ENCODE results near the gene WBP2. TPM values are rescaled to one million over a fixed set of nuclear protein-coding genes. Genes with fewer than 3 reads are reported as not detected.

The WBP2 gene
- total and polyA plus RNA-seq, 2 of the 13 experiments (the other 11 are each of a cell fraction or from before 2014, with no cell fraction given): 29.2 to 29.5 TPM

- TF ChIP-seq, protein P1, sequence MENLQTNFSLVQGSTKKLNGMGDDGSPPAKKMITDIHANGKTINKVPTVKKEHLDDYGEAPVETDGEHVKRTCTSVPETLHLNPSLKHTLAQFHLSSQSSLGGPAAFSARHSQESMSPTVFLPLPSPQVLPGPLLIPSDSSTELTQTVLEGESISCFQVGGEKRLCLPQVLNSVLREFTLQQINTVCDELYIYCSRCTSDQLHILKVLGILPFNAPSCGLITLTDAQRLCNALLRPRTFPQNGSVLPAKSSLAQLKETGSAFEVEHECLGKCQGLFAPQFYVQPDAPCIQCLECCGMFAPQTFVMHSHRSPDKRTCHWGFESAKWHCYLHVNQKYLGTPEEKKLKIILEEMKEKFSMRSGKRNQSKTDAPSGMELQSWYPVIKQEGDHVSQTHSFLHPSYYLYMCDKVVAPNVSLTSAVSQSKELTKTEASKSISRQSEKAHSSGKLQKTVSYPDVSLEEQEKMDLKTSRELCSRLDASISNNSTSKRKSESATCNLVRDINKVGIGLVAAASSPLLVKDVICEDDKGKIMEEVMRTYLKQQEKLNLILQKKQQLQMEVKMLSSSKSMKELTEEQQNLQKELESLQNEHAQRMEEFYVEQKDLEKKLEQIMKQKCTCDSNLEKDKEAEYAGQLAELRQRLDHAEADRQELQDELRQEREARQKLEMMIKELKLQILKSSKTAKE (CRISPR knock-in tag; IDR thresholded peaks at IDR 0.05; ENCODE audit: borderline replicate concordance): peak; percentile 100
- TF ChIP-seq ZNF292 (CRISPR knock-in tag; IDR thresholded peaks at IDR 0.05; ENCODE audit: borderline replicate concordance, low read depth) (peak; percentile 95), ZNF816 (CRISPR knock-in tag; IDR thresholded peaks at IDR 0.05; ENCODE audit: borderline replicate concordance) (0 out of 2 replicates have a peak, but pooled peaks have one; percentile 67), SRY (CRISPR knock-in tag; IDR thresholded peaks at IDR 0.05) (peak; percentile 51; the same call in 1 of the 2 replicates), KLF15 (CRISPR knock-in tag; IDR thresholded peaks at IDR 0.05; ENCODE audit: borderline replicate concordance) (peak; percentile 40; the same call in 1 of the 2 replicates), TOE1 (CRISPR knock-in tag; IDR thresholded peaks at IDR 0.05) (no peak), ZNF644 (CRISPR knock-in tag; IDR thresholded peaks at IDR 0.05; ENCODE audit: low read depth) (no peak), PBX3 (CRISPR knock-in tag; IDR thresholded peaks at IDR 0.05; ENCODE audit: borderline replicate concordance) (no peak; the same call in 1 of the 2 replicates), SMARCC2 (IDR thresholded peaks at IDR 0.05) (no peak), SETDB1 (CRISPR knock-in tag; IDR thresholded peaks at IDR 0.05; ENCODE audit: borderline replicate concordance) (no peak), PHB2 (IDR thresholded peaks at IDR 0.05; ENCODE audit: partially characterized antibody) (no peak), CC2D1A (CRISPR knock-in tag; IDR thresholded peaks at IDR 0.05) (no peak), ZNF569 (CRISPR knock-in tag; IDR thresholded peaks at IDR 0.05; ENCODE audit: borderline replicate concordance) (no peak), ARNTL (CRISPR knock-in tag; IDR thresholded peaks at IDR 0.05) (peak; percentile 84; the same call in 1 of the 2 replicates), HES4 (CRISPR knock-in tag; IDR thresholded peaks at IDR 0.05; ENCODE audit: borderline replicate concordance) (peak; percentile 65; the same call in 1 of the 2 replicates), KMT2B (CRISPR knock-in tag; IDR thresholded peaks at IDR 0.05) (no peak), KDM5B (CRISPR knock-in tag; IDR thresholded peaks at IDR 0.05; ENCODE audit: borderline replicate concordance) (peak; percentile 59; the same call in 1 of the 2 replicates), REL (CRISPR knock-in tag; conservative IDR thresholded peaks at IDR 0.05) (no peak), JUNB (CRISPR knock-in tag; IDR thresholded peaks at IDR 0.05; ENCODE audit: borderline replicate concordance) (no peak)
- TF ChIP-seq, protein P2, sequence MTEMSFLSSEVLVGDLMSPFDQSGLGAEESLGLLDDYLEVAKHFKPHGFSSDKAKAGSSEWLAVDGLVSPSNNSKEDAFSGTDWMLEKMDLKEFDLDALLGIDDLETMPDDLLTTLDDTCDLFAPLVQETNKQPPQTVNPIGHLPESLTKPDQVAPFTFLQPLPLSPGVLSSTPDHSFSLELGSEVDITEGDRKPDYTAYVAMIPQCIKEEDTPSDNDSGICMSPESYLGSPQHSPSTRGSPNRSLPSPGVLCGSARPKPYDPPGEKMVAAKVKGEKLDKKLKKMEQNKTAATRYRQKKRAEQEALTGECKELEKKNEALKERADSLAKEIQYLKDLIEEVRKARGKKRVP (CRISPR knock-in tag; IDR thresholded peaks at IDR 0.05): no peak
- TF ChIP-seq, protein P3, sequence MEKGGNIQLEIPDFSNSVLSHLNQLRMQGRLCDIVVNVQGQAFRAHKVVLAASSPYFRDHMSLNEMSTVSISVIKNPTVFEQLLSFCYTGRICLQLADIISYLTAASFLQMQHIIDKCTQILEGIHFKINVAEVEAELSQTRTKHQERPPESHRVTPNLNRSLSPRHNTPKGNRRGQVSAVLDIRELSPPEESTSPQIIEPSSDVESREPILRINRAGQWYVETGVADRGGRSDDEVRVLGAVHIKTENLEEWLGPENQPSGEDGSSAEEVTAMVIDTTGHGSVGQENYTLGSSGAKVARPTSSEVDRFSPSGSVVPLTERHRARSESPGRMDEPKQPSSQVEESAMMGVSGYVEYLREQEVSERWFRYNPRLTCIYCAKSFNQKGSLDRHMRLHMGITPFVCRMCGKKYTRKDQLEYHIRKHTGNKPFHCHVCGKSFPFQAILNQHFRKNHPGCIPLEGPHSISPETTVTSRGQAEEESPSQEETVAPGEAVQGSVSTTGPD (CRISPR knock-in tag; IDR thresholded peaks at IDR 0.05): peak; percentile 86
Measured at GRCh38 chr17:75872434-75873351, 17.6 kb upstream of the WBP2 start (continued).

Data from HepG2 (cell line).